MCF 10A (cell line): ENCODE measurements around the gene TEAD3. TPM values are rescaled to one million over a fixed set of nuclear protein-coding genes. Genes with fewer than 3 reads are reported as not detected.

Experiments
- BruUV-seq: library from RNA; stranded (reverse); fragments of 400-500 nt; replicated peaks from 2 replicates; lab custom pipeline; 2021; lab: Mats Ljungman, UMichigan
- CTCF ChIA-PET: fragments of 300-600 bp; sonication (Branson Sonifier 250); formaldehyde crosslinking; extraction: SDS; loops from one replicate; lab custom pipeline; 2021; ENCODE audit warnings: antibody characterized with exemption, inconsistent platforms; lab: Yijun Ruan, JAX
- POLR2A ChIA-PET: fragments of 300-600, 350-650 bp; sonication (Branson Sonifier 250); formaldehyde crosslinking; extraction: SDS; loops from one replicate; lab custom pipeline; 2020; ENCODE audit warnings: antibody characterized with exemption, inconsistent platforms; lab: Yijun Ruan, JAX
- DNase-seq: peaks from one replicate; pipeline ENCODE4 v3.0.0-alpha.2; 2018; ENCODE audit not compliant: unreplicated experiment
- H3K27ac Mint-ChIP-seq: one replicate; pipeline ENCODE4 v1.8.0; 2022; ENCODE audit warnings: mild to moderate bottlenecking, low read depth, mixed read lengths; ENCODE audit not compliant: unreplicated experiment
- H3K27me3 Mint-ChIP-seq: one replicate; pipeline ENCODE4 v1.8.0; 2022; ENCODE audit warnings: mixed read lengths; ENCODE audit not compliant: insufficient read depth, unreplicated experiment
- H3K36me3 Mint-ChIP-seq: one replicate; pipeline ENCODE4 v1.8.0; 2022; ENCODE audit warnings: mild to moderate bottlenecking, moderate library complexity, mixed read lengths; ENCODE audit not compliant: insufficient read depth, unreplicated experiment
- H3K4me1 Mint-ChIP-seq: one replicate; pipeline ENCODE4 v1.8.0; 2022; ENCODE audit warnings: mixed read lengths; ENCODE audit not compliant: insufficient read depth, unreplicated experiment
- H3K4me3 Mint-ChIP-seq: one replicate; pipeline ENCODE4 v1.8.0; 2022; ENCODE audit warnings: mild to moderate bottlenecking, moderate library complexity, mixed read lengths; ENCODE audit not compliant: unreplicated experiment
- H3K9me3 Mint-ChIP-seq: one replicate; pipeline ENCODE4 v1.8.0; 2022; ENCODE audit warnings: mixed read lengths; ENCODE audit not compliant: unreplicated experiment
- CTCF ChIP-seq: fragments of 200-600 bp; IDR thresholded peaks from one replicate; pipeline ENCODE4 v1.8.0; 2022; ENCODE audit warnings: antibody characterized with exemption, mild to moderate bottlenecking; ENCODE audit not compliant: unreplicated experiment
- intact Hi-C: fragments of 100-400 bp; cut with micrococcal nuclease; formaldehyde crosslinking; loops from 2 replicates; pipeline ENCODE4 v1.14.1; 2022
- total RNA-seq: library from RNA; stranded (reverse); gene quantifications from 2 replicates; pipeline ENCODE4 v1.2.3, GENCODE V29; 2022

The TEAD3 gene
- total RNA-seq, 1 experiment from 2014 or later: 11.1 TPM

GRCh38 chr6:35506536-35506935, 9.7 kb upstream of the TEAD3 start:
- Mint-ChIP-seq H3K27me3 (peaks cover 14% of the 10 kb centered on the region), H3K4me3 (no peak overlapping the region), H3K4me1 (no peaks in the 10 kb centered on the region), H3K27ac (no peak overlapping the region), H3K9me3 (no peaks in the 10 kb centered on the region), H3K36me3 (no peaks in the 10 kb centered on the region)
- no peak for TF ChIP-seq CTCF
- ChIA-PET CTCF (interaction anchor here (1.4 kb wide), 1 partner anchor 13 kb away, joined by 3 read pairs; no protein-coding TSS in a partner anchor), POLR2A (no interaction called here)
- BruUV-seq: no TSS peak
- no peak for DNase-seq
- intact Hi-C loops: no loop called here

- no peak overlapping the region for H3K27ac Mint-ChIP-seq
- H3K4me3 Mint-ChIP-seq: no peak overlapping the region
- BruUV-seq: no TSS peak
- ChIA-PET CTCF (no interaction called here), POLR2A (no interaction called here)
- DNase-seq: no peak
- intact Hi-C loops: no loop called here
- H3K27me3 Mint-ChIP-seq: peaks cover 14% of the 10 kb centered on the region
- H3K36me3 Mint-ChIP-seq: no peaks in the 10 kb centered on the region
- no peaks in the 10 kb centered on the region for H3K9me3 Mint-ChIP-seq
- no peaks in the 10 kb centered on the region for H3K4me1 Mint-ChIP-seq
- no peak for TF ChIP-seq CTCF
Measured at GRCh38 chr6:35505999-35506412, 9.1 kb upstream of the TEAD3 start.

- BruUV-seq: no TSS peak
- Mint-ChIP-seq H3K27me3 (no peaks in the 10 kb centered on the region), H3K36me3 (no peaks in the 10 kb centered on the region), H3K9me3 (no peaks in the 10 kb centered on the region), H3K27ac (no peak overlapping the region), H3K4me1 (peaks cover 4% of the 10 kb centered on the region), H3K4me3 (no peak overlapping the region)
- intact Hi-C loops: no loop called here
- TF ChIP-seq CTCF: no peak
- ChIA-PET POLR2A (interaction anchor here (1.2 kb wide), 1 partner anchor 71 kb away, joined by 4 read pairs; no protein-coding TSS in a partner anchor), CTCF (interaction anchor here (0.5 to 1.1 kb wide), 2 partner anchors 19 to 1796 kb away, joined by 4 to 5 read pairs; no protein-coding TSS in a partner anchor)
- DNase-seq: no peak
Measured at GRCh38 chr6:35503534-35503933, 6.7 kb upstream of the TEAD3 start.

GRCh38 chr6:35501784-35502183, 4.9 kb upstream of the TEAD3 start:
- Mint-ChIP-seq H3K9me3 (no peaks in the 10 kb centered on the region), H3K27ac (no peak overlapping the region), H3K36me3 (no peaks in the 10 kb centered on the region), H3K4me1 (peaks cover 6% of the 10 kb centered on the region), H3K4me3 (no peak overlapping the region), H3K27me3 (no peaks in the 10 kb centered on the region)
- CTCF ChIA-PET: no interaction called here
- DNase-seq: no peak
- POLR2A ChIA-PET: interaction anchor here (0.6 kb wide), 2 partner anchors 44 to 86 kb away, joined by 3 read pairs; no protein-coding TSS in a partner anchor
- TF ChIP-seq CTCF: no peak
- BruUV-seq: no TSS peak
- intact Hi-C loops: no loop called here
